Urinary bladder (tissue), 4 donors: ENCODE data around the gene USP34. TPM values are rescaled to one million over a fixed set of nuclear protein-coding genes. Genes with fewer than 3 reads are reported as not detected.
"Not testable (repeated sequence)": the region's sequence is repeated elsewhere in the genome, so short reads cannot be mapped to it uniquely, and the experiment has no call there.

Source experiments
- DNase-seq: peaks from one replicate; pipeline ENCODE4 v3.0.0-alpha.2; 2015; ENCODE audit errors: extremely low spot score
- H3K27ac ChIP-seq: one replicate; pipeline ENCODE4 v1.5.1; 2013; ENCODE audit warnings: low read depth, mild to moderate bottlenecking, moderate library complexity
- H3K36me3 ChIP-seq: one replicate; pipeline ENCODE4 v1.6.1; 2013; ENCODE audit warnings: mild to moderate bottlenecking, moderate library complexity; ENCODE audit not compliant: insufficient read depth
- H3K4me1 ChIP-seq: one replicate; pipeline ENCODE4 v1.6.1; 2013; ENCODE audit warnings: mild to moderate bottlenecking, moderate library complexity; ENCODE audit not compliant: insufficient read depth
- H3K4me3 ChIP-seq: one replicate; pipeline ENCODE4 v1.5.1; 2013; ENCODE audit warnings: low read depth, low read length
- WGBS: extraction: QIAGEN DNeasy Blood & Tissue Kit; methylation state at CpG from one replicate; pipeline ENCODE4 v1.1.7; 2013; 5-methylcytosine and 5-hydroxymethylcytosine counted together
- polyA plus RNA-seq: library from polyadenylated mRNA; stranded (reverse); fragments of 200-250 nt; gene quantifications from one replicate; pipeline ENCODE4 v1.2.3, GENCODE V29; 2013
- small RNA-seq: library from RNA; depleted of rRNA; stranded (forward); fragments of <200 nt; gene quantifications from one replicate; pipeline ENCODE3, GENCODE V24; 2014
- total RNA-seq: library from RNA; depleted of rRNA; stranded (reverse); fragments of >200 nt; gene quantifications from one replicate; pipeline ENCODE4 v1.2.3, GENCODE V29; 2014
- donor health status: healthy with polysubstance abuse.
- donor health status: healthy.

The USP34 gene
- total and polyA plus RNA-seq, 2 donors, result 48.2 to 294 TPM

DNA sequence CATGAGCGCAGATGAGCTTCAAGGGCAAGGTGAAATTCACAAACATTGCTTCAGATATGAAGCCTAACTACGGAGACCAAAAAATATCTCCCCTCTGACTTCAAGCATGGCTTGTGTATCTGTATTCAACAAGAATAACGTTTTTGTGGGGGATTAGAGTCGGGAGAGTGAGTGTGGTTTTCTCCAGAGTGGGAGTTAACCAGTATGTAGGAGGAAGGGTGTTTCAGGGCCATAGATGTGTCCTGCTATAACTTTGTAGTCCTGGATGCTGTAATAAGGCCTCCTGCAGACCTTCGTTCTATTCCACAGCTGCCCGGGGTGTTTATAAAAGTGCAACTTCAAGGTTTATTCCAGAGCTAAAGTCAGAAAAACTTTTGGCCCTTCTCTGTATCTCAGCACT lies 321.8 kb downstream of the USP34 start:
- no peak for DNase-seq
- no peak overlapping the region for H3K4me3 ChIP-seq
- 81% methylated on average over 6 of the region's 6 CpGs for WGBS
- H3K36me3 ChIP-seq, result no peaks in the 10 kb centered on the region
- H3K4me1 ChIP-seq, result no peaks in the 10 kb centered on the region
- no peak overlapping the region for H3K27ac ChIP-seq

DNA sequence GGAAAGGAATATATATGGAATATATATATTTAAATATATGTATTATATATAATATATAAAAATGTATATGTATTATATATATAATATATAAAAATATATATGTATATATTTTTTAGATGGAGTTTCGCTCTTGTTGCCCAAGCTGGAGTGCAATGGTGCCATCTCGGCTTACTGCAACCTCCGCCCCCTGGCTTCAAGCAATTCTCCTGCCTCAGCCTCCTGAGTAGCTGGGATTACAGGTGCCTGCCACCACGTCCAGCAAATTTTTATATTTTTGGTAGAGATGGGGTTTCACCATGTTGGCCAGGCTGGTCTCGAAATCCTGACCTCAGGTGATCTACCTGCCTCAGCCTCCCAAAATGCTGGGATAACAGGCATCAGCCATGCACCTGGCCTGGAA lies 322.8 kb downstream of the USP34 start:
- H3K4me3 ChIP-seq, DNase-seq, H3K4me1 ChIP-seq, H3K27ac ChIP-seq, H3K36me3 ChIP-seq: not testable (repeated sequence)
- 98% methylated on average over 5 of the region's 5 CpGs for WGBS

DNA sequence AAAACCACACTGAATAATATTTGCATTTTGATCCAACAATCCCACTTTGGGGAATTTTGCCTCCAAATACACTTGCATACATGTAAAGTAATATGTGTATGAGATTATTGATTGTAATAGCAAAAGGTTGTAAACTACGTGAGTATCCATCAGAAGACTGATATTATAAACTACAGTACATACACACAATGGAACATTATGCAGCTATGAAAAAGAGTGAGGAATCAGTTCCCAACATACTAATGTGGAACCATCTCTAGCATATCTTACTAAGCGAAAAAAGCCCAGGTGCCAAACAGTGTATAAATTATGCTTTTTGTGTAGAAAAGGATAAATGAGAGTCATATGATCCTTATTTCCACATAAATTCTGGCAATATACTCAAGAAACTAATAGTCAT lies 324.9 kb downstream of the USP34 start:
- H3K27ac ChIP-seq, result no peak overlapping the region
- over 99% methylated on average over 2 of the region's 2 CpGs for WGBS
- no peaks in the 10 kb centered on the region for H3K36me3 ChIP-seq
- H3K4me1 ChIP-seq, result no peaks in the 10 kb centered on the region
- DNase-seq, result no peak
- no peak overlapping the region for H3K4me3 ChIP-seq

DNA sequence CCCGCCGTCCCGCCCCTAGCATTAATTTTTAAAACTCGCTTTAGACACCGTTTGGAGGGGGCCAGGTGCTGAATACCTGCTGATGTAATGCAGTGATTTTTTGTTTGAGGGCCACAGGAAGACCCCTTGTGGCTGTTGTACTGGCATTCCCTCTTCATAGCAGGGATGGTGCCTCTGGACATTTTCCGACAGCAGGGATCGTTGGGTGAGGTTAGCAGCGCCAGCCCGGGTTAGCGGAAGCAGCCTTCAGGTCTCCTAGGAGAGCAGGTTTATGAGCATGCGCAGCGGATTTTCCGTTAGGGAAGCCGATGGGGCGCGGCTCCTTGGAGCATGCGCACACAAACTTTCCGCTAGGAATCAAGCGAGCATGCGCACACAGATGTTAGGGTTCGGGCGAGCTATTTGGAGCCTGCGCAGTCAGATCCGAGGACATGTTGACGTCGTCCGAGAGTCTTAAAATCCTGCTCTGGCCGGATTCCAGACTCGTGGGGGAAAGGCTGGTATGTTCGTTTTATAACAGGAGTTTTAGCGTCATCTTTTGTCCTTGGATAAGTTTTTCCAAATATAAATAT lies 326.1 kb downstream of the USP34 start:
- peak overlapping the region; percentile 37 for H3K4me3 ChIP-seq
- peak overlapping the region; percentile 24 for H3K27ac ChIP-seq
- 4% methylated on average over 31 of the region's 31 CpGs for WGBS
- no peaks in the 10 kb centered on the region for H3K36me3 ChIP-seq
- H3K4me1 ChIP-seq, result no peaks in the 10 kb centered on the region
- peak; percentile 97 for DNase-seq

DNA sequence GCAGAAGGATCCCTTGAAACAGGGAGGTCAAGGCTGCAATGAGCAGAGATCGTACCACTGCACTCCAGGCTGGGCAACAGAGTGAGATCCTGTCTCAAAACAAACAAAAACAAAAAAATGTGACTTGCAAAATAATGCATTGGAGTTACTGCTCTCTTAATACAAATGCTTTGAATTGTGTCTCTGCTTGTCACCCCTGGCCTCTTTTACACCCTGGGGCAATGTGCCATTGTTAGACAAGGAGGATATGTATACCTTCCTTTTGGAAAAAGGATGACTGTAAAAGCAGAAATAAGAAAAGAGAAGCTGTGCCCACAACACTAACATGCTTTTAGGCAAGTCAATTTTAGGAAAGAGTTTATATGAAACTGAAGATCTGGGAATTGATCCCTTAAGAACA lies 329.7 kb downstream of the USP34 start:
- no peak for DNase-seq
- 93% methylated on average over 1 of the region's 1 CpG for WGBS
- no peak overlapping the region for H3K27ac ChIP-seq

DNA sequence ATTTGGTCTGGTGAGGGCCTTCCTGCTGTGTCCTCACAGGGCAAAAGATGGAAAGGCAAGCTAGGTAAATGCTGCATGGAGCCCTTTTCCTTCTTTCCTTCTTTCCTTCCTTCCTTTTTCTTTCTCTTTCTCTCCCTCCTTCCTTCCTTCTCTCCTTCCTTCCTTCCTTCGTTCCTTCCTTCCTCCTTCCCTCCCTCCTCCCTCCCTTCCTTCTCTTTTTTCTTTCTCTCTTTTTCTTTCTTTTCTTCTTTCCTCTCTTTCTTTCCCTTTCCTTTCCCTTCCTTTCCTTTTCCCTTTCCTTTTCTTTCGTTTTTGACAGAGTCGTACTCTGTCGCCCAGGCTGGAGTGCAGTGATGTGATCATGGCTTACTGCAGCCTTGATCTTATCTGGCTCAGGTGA lies 332.0 kb downstream of the USP34 start:
- Histone ChIP-seq H3K27ac (no peak overlapping the region), H3K4me1 (no peaks in the 10 kb centered on the region), H3K36me3 (no peaks in the 10 kb centered on the region), H3K4me3 (no peak overlapping the region)
- WGBS, result 83% methylated on average over 4 of the region's 4 CpGs
- DNase-seq, result no peak

More for the DNA sequence above, 329.7 kb downstream of the USP34 start:
- Histone ChIP-seq H3K4me3 (no peak overlapping the region), H3K36me3 (no peaks in the 10 kb centered on the region), H3K4me1 (no peaks in the 10 kb centered on the region)

Small RNAs within 50 kb of the gene (small RNA-seq; reads per million reads assigned to genes)
- not detected for gene SNORA70B

Other genes starting within 250 kb of the USP34 start
- gene XPO1, start 67.3 kb upstream of the USP34 start, total RNA-seq, result 550 TPM
- 67.0 TPM for gene XPO1, start 67.3 kb upstream of the USP34 start, polyA plus RNA-seq